Neuronal stem cell (in vitro differentiated cells): ENCODE data around the gene CYP19A1.
"Not testable (repeated sequence)": the region's sequence is repeated elsewhere in the genome, so short reads cannot be mapped to it uniquely, and the experiment has no call there.

ENCODE experiments used
- DNase-seq: peaks from one replicate; pipeline ENCODE4 v3.0.0-alpha.2; 2013; ENCODE audit warnings: low spot score
- H2AFZ ChIP-seq: one replicate; pipeline ENCODE4 v1.6.1; 2013; ENCODE audit warnings: mild to moderate bottlenecking, low read length, inconsistent platforms
- H2AK5ac ChIP-seq: 2 replicates; pipeline ENCODE4 v1.6.1; 2013; ENCODE audit warnings: low read depth, mild to moderate bottlenecking, inconsistent platforms, low read length, moderate library complexity, mixed read lengths
- H2BK120ac ChIP-seq: 2 replicates; pipeline ENCODE4 v1.6.1; 2013; ENCODE audit warnings: low read depth, mild to moderate bottlenecking, inconsistent platforms, low read length, moderate library complexity, mixed read lengths
- H2BK12ac ChIP-seq: one replicate; pipeline ENCODE4 v1.6.1; 2013; ENCODE audit warnings: low read length, inconsistent platforms
- H2BK15ac ChIP-seq: 2 replicates; pipeline ENCODE4 v1.6.1; 2013; ENCODE audit warnings: mild to moderate bottlenecking, low read length, inconsistent platforms, mixed read lengths
- H2BK5ac ChIP-seq: one replicate; pipeline ENCODE4 v1.6.1; 2013; ENCODE audit warnings: inconsistent platforms, mild to moderate bottlenecking, low read length, moderate library complexity
- H3K14ac ChIP-seq: one replicate; pipeline ENCODE4 v1.6.1; 2013; ENCODE audit warnings: low read length, inconsistent platforms
- H3K18ac ChIP-seq: 2 replicates; pipeline ENCODE4 v1.6.1; 2013; ENCODE audit warnings: low read length, inconsistent platforms
- H3K23ac ChIP-seq: 2 replicates; pipeline ENCODE4 v1.6.1; 2013; ENCODE audit warnings: low read depth, mild to moderate bottlenecking, mixed read lengths, low read length, inconsistent platforms; ENCODE audit not compliant: poor library complexity
- H3K27ac ChIP-seq: replicated peaks from 3 replicates; pipeline ENCODE4 v1.5.1; 2013; ENCODE audit warnings: low read length, inconsistent platforms
- H3K27me3 ChIP-seq, 3 experiments: 2 replicates each; pipeline ENCODE4 v1.6.1; 2013; ENCODE audit warnings: low read length in 3 of 3, mild to moderate bottlenecking in 2 of 3, inconsistent platforms in 1 of 3, low read depth in 1 of 3, mixed read lengths in 1 of 3, moderate library complexity in 1 of 3; ENCODE audit not compliant: control insufficient read depth in 3 of 3, insufficient read depth in 3 of 3
- H3K36me3 ChIP-seq, 2 donors: replicated peaks in 1 of 2; 2 replicates each; pipeline ENCODE4 v1.6.1; 2013; ENCODE audit warnings: low read length in 2 of 2; ENCODE audit not compliant: control insufficient read depth in 2 of 2, insufficient read depth in 2 of 2
- H3K4ac ChIP-seq: 2 replicates; pipeline ENCODE4 v1.6.1; 2013; ENCODE audit warnings: inconsistent platforms, mild to moderate bottlenecking, low read length, moderate library complexity
- H3K4me1 ChIP-seq, 2 donors: 1 replicate in 1 of 2; 2 replicates in 1 of 2; pipeline ENCODE4 v1.6.1; 2013; ENCODE audit warnings: low read length in 2 of 2, low read depth in 1 of 2; ENCODE audit not compliant: control insufficient read depth in 2 of 2, insufficient read depth in 1 of 2
- H3K4me2 ChIP-seq: one replicate; pipeline ENCODE4 v1.6.1; 2013; ENCODE audit warnings: mild to moderate bottlenecking, low read length, inconsistent platforms; ENCODE audit not compliant: insufficient read depth, poor library complexity, severe bottlenecking
- H3K4me3 ChIP-seq, 2 donors: 2 replicates each; pipeline ENCODE4 v1.5.1; 2013; ENCODE audit warnings: low read length in 2 of 2, mild to moderate bottlenecking in 2 of 2, inconsistent platforms in 1 of 2, moderate library complexity in 1 of 2
- H3K79me1 ChIP-seq: one replicate; pipeline ENCODE4 v1.6.1; 2013; ENCODE audit warnings: low read depth, mild to moderate bottlenecking, inconsistent platforms, low read length, moderate library complexity
- H3K9ac ChIP-seq: one replicate; pipeline ENCODE4 v1.6.1; 2013; ENCODE audit warnings: mild to moderate bottlenecking, low read depth, low read length, inconsistent platforms; ENCODE audit not compliant: poor library complexity
- H3K9me3 ChIP-seq, 2 donors: replicated peaks in 1 of 2; 2 replicates each; pipeline versions ENCODE3 to v1.6.1; 2013; ENCODE audit warnings: low read length in 2 of 2, mild to moderate bottlenecking in 2 of 2, inconsistent platforms in 1 of 2, low read depth in 1 of 2, mixed read lengths in 1 of 2, moderate library complexity in 1 of 2; ENCODE audit not compliant: control insufficient read depth in 2 of 2, insufficient read depth in 1 of 2
- H4K8ac ChIP-seq: one replicate; pipeline ENCODE4 v1.6.1; 2013; ENCODE audit warnings: low read depth, mild to moderate bottlenecking, inconsistent platforms, low read length, moderate library complexity
- H4K91ac ChIP-seq: one replicate; pipeline ENCODE4 v1.6.1; 2013; ENCODE audit warnings: low read length, low read depth, mild to moderate bottlenecking, inconsistent platforms; ENCODE audit not compliant: poor library complexity
- WGBS, 2 donors: extraction: QIAGEN DNeasy Blood & Tissue Kit; methylation state at CpG; one replicate each; pipeline ENCODE4 v1.1.7; 2013; ENCODE audit warnings: missing lambda C conversion rate in 2 of 2, mixed read lengths in 1 of 2; ENCODE audit not compliant: insufficient read length in 2 of 2, insufficient replicate concordance in 1 of 2; ENCODE audit errors: extremely low coverage in 2 of 2; 5-methylcytosine and 5-hydroxymethylcytosine counted together

CYP19A1 gene

DNA sequence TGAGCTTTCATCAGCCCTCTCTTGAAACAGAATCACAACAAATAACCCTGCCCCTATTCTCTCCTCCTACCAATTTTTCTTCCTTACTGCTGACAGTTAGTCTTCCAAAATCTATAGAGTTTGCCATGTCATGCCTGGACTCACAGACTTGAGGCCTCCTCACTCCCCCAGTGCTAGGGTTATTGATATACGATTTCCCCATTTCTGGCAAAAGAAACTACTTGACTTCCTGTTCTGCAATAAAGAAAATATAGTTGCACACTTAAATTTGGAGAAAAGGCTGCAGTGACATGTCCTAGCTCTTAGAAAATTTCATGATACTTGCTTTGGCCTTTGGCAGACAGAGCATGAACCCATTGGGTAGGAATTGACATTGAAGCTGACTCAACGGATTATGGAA is 75.9 kb downstream of the CYP19A1 start:
- no peaks in the 10 kb centered on the region for H3K36me3 ChIP-seq
- H3K79me1 ChIP-seq = no peaks in the 10 kb centered on the region
- no peak overlapping the region for H2BK120ac ChIP-seq
- H3K14ac ChIP-seq = no peak overlapping the region
- H4K8ac ChIP-seq = no peak overlapping the region
- H3K27ac ChIP-seq = no peak overlapping the region
- no CpG with 5 or more reads among the region's 2 CpGs for WGBS, 2 donors
- H3K9ac ChIP-seq = no peak overlapping the region
- no peak overlapping the region for H2AFZ ChIP-seq
- no peak for DNase-seq
- H2BK5ac ChIP-seq = no peak overlapping the region
- H3K4me2 ChIP-seq = no peak overlapping the region
- peaks cover 0 to 32% (median 14%) of the 10 kb centered on the region in 3 experiments for H3K27me3 ChIP-seq
- H3K23ac ChIP-seq = no peak overlapping the region
- no peak overlapping the region for H2BK12ac ChIP-seq
- no peak overlapping the region for H3K18ac ChIP-seq
- H2AK5ac ChIP-seq = no peak overlapping the region
- H3K9me3 ChIP-seq = no peaks in the 10 kb centered on the region
- no peak overlapping the region for H3K4ac ChIP-seq
- no peak overlapping the region for H2BK15ac ChIP-seq
- H3K4me3 ChIP-seq = no peak overlapping the region
- peaks cover 3 to 10% of the 10 kb centered on the region in 2 donors for H3K4me1 ChIP-seq
- no peak overlapping the region for H4K91ac ChIP-seq

DNA sequence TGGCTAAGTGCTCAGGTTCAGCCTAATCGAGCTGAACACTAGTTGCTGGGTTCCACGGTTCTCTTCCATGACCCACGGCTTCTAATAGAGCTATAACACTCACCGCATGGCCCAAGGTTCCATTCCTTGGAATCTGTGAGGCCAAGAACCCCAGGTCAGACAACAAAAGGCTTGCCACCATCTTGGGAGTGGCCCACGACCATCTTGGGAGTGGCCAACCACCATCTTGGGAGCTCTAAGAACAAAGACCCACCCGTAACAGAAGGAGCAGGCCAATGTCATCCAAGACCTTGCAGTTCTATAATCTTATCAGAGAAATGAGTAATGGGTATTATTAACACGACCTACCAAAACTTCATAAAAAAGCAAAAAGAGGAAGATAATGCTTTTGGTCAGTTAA is 77.3 kb downstream of the CYP19A1 start:
- H2BK120ac ChIP-seq, DNase-seq, H3K4me2 ChIP-seq: not testable (repeated sequence)

DNA sequence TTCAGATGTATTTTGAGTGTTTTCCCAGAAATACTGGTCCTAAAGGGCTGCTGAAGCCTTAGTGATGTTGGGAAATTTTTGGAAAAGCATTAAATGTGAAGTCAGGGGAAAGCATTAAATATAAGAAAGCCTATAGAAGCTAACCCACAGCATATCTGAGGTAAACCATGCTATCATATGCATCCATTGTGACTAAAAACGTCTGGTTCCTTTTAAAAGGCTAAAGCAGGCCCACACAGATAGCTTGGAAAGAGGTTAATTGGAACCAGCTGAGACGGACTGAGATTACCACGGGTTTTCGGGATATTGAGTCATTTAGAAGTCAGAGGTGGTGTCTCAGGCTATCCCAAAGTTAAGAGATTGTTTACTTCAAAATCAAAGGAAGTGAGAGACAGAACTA is 78.2 kb downstream of the CYP19A1 start:
- Histone ChIP-seq H2BK15ac (no peak overlapping the region), H3K4ac (no peak overlapping the region), H3K79me1 (no peaks in the 10 kb centered on the region), H3K36me3 (no peaks in the 10 kb centered on the region), H4K91ac (no peak overlapping the region), H2AFZ (no peak overlapping the region), H4K8ac (no peak overlapping the region), H3K4me2 (no peak overlapping the region), H3K9me3 (no peaks in the 10 kb centered on the region), H3K4me3 (no peak overlapping the region), H3K14ac (no peak overlapping the region), H2BK5ac (no peak overlapping the region), H2BK12ac (no peak overlapping the region), H3K27me3 (peaks cover 0 to 11% (median 0%) of the 10 kb centered on the region in 3 experiments), H2AK5ac (no peak overlapping the region), H3K18ac (no peak overlapping the region), H3K27ac (no peak overlapping the region), H3K4me1 (no peaks in the 10 kb centered on the region), H2BK120ac (no peak overlapping the region), H3K23ac (no peak overlapping the region), H3K9ac (no peak overlapping the region)
- no peak for DNase-seq
- no CpG with 5 or more reads among the region's 4 CpGs for WGBS, 2 donors

More for the DNA sequence above, 77.3 kb downstream of the CYP19A1 start:
- H3K23ac ChIP-seq, H2BK5ac ChIP-seq, H3K79me1 ChIP-seq, H3K9ac ChIP-seq, H2BK15ac ChIP-seq, H2AFZ ChIP-seq, H3K27ac ChIP-seq, H4K8ac ChIP-seq, H3K4me1 ChIP-seq, H2AK5ac ChIP-seq, H3K4me3 ChIP-seq, H3K4ac ChIP-seq, H2BK12ac ChIP-seq, H3K9me3 ChIP-seq, H3K36me3 ChIP-seq, H3K18ac ChIP-seq, H4K91ac ChIP-seq, H3K14ac ChIP-seq: not testable (repeated sequence)
- no CpG with 5 or more reads among the region's 7 CpGs for WGBS, 2 donors
- H3K27me3 ChIP-seq = peaks cover 0 to 19% (median 2%) of the 10 kb centered on the region in 3 experiments

DNA sequence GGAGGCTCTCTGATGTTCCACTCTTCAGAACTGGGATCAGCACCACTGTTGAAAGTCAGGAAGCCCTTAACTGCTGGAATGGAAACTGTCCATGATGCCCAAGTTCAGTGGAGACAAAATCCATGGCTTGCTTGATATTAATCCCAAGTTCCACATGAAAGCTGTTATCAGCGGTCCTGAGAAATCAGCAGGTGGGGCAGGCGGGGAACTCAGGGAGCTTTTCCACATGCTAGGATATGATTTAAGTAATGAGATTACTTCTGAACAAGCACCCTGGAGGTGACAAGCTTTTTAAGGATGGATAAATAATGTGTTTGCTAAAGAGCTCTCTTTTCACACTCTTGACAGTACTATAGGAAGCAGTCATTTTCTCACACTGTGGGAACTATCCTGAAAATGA is 82.9 kb downstream of the CYP19A1 start:
- no peak overlapping the region for H3K4ac ChIP-seq
- no peak overlapping the region for H3K23ac ChIP-seq
- H3K36me3 ChIP-seq = no peaks in the 10 kb centered on the region
- DNase-seq = no peak
- no peak overlapping the region for H3K14ac ChIP-seq
- H3K4me3 ChIP-seq = no peak overlapping the region
- no peaks in the 10 kb centered on the region for H3K27me3 ChIP-seq
- no peak overlapping the region for H2AK5ac ChIP-seq
- H3K4me1 ChIP-seq = peaks cover 0 to 2% of the 10 kb centered on the region in 2 donors
- no peak overlapping the region for H4K8ac ChIP-seq
- no peak overlapping the region for H2BK120ac ChIP-seq
- H2BK5ac ChIP-seq = no peak overlapping the region
- H3K4me2 ChIP-seq = no peak overlapping the region
- H3K79me1 ChIP-seq = no peaks in the 10 kb centered on the region
- WGBS, 2 donors = no CpG with 5 or more reads among the region's 2 CpGs
- H2BK15ac ChIP-seq = no peak overlapping the region
- H2AFZ ChIP-seq = no peak overlapping the region
- H3K9me3 ChIP-seq = no peaks in the 10 kb centered on the region
- no peak overlapping the region for H4K91ac ChIP-seq
- no peak overlapping the region for H3K27ac ChIP-seq
- H2BK12ac ChIP-seq = no peak overlapping the region
- H3K18ac ChIP-seq = no peak overlapping the region
- no peak overlapping the region for H3K9ac ChIP-seq
